ENCODE data around the gene ALB. TPM values are rescaled to one million over a fixed set of nuclear protein-coding genes. Genes with fewer than 3 reads are reported as not detected.

ALB gene
- total RNA-seq, 2 experiments from 2014 or later: 0.47 to 0.63 TPM

- H3K9me3 ChIP-seq (ENCODE audit: control insufficient read depth in 1 of 2, insufficient read depth in 1 of 2, low read length in 2 of 2): no peaks in the 10 kb centered on the region
- H3K4me1 ChIP-seq (ENCODE audit: insufficient read depth, low read length): no peaks in the 10 kb centered on the region
- intact Hi-C loops (cut with DNase I, micrococcal nuclease): no loop called here
- Mint-ChIP-seq H3K9me3 (no peaks in the 10 kb centered on the region), H3K27ac (no peak overlapping the region), H3K36me3 (ENCODE audit: low read depth) (no peaks in the 10 kb centered on the region), H3K4me1 (ENCODE audit: low read depth) (no peaks in the 10 kb centered on the region), H3K27me3 (peaks cover 16% of the 10 kb centered on the region), H3K4me3 (no peak overlapping the region)
- POLR2A ChIA-PET: no interaction called here
- no peak for DNase-seq
- ATAC-seq (ENCODE audit: poor library complexity): no peak
- no peaks in the 10 kb centered on the region for H3K27me3 ChIP-seq (ENCODE audit: control insufficient read depth in 1 of 2, insufficient read depth in 2 of 2, low read length in 2 of 2)
- TF ChIP-seq, protein P1, sequence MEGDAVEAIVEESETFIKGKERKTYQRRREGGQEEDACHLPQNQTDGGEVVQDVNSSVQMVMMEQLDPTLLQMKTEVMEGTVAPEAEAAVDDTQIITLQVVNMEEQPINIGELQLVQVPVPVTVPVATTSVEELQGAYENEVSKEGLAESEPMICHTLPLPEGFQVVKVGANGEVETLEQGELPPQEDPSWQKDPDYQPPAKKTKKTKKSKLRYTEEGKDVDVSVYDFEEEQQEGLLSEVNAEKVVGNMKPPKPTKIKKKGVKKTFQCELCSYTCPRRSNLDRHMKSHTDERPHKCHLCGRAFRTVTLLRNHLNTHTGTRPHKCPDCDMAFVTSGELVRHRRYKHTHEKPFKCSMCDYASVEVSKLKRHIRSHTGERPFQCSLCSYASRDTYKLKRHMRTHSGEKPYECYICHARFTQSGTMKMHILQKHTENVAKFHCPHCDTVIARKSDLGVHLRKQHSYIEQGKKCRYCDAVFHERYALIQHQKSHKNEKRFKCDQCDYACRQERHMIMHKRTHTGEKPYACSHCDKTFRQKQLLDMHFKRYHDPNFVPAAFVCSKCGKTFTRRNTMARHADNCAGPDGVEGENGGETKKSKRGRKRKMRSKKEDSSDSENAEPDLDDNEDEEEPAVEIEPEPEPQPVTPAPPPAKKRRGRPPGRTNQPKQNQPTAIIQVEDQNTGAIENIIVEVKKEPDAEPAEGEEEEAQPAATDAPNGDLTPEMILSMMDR (IDR thresholded peaks at IDR 0.05): no peak
- no peaks in the 10 kb centered on the region for H3K36me3 ChIP-seq (ENCODE audit: insufficient read depth, low read length)
- H3K27ac ChIP-seq (ENCODE audit: low read depth in 1 of 2, low read length in 2 of 2): no peak overlapping the region
- no peak overlapping the region for H3K4me3 ChIP-seq (ENCODE audit: low read length)
- CTCF ChIA-PET: no interaction called here
Observed at GRCh38 chr4:73454920-73455319, 50.8 kb downstream of the ALB start.

DNA sequence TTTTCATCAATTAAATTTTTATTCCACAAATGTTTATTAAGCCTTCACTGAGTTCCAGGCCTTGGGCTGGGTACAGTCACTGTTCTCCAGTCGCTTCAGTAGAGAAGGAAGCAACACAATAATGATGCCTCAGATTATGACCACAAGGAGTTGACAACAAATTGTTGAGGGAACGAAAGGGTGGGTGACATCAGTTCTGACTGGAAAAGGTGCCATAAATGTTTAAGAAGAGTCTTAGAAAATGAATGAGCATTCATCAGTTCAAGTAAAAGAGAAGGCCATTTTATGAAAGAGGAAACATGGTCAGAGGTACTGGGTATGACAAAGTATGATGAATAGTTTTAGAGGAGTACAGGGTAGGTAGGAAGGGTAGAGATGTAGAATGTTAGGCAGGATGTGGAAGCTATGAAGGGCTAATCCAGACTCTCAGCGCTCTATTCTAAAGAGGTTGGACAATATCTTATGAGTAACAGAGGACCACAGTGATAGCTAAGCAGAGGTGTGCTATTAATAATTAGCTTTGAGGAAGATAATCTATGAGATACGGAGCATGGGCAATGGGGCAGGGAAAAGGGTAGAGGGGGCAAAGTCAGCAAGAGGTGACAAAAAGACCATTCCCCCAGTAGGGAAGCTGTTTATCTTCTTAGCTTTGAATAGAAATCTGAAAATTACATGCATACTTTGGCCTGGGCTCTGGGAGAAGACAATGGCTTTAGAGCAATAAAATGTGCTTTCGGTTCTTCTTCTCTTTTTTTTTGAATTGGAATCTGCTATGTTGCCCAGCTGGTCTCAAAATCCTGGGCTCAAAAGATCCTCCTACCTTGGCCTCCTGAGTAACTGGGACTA lies 52.3 kb downstream of the ALB start:
- no peak overlapping the region for H3K4me3 ChIP-seq (ENCODE audit: low read length)
- H3K4me1 ChIP-seq (ENCODE audit: insufficient read depth, low read length): no peaks in the 10 kb centered on the region
- H3K27me3 Mint-ChIP-seq: peaks cover 16% of the 10 kb centered on the region
- ChIA-PET CTCF (no interaction called here), POLR2A (interaction anchor here (1.2 kb wide), 1 partner anchor 21 kb away, joined by 3 read pairs; the partner anchor contains the start of gene AFP)
- H3K27ac ChIP-seq (ENCODE audit: low read depth in 1 of 2, low read length in 2 of 2): no peak overlapping the region
- ATAC-seq (ENCODE audit: poor library complexity) (no peak), DNase-seq (no peak)
- intact Hi-C loops (cut with DNase I, micrococcal nuclease): no loop called here
- no peak overlapping the region for H3K27ac Mint-ChIP-seq
- H3K4me3 Mint-ChIP-seq: no peak overlapping the region
- H3K9me3 Mint-ChIP-seq: no peaks in the 10 kb centered on the region
- TF ChIP-seq, protein P1 (IDR thresholded peaks at IDR 0.05): no peak
- no peaks in the 10 kb centered on the region for H3K9me3 ChIP-seq (ENCODE audit: control insufficient read depth in 1 of 2, insufficient read depth in 1 of 2, low read length in 2 of 2)
- no peaks in the 10 kb centered on the region for H3K27me3 ChIP-seq (ENCODE audit: control insufficient read depth in 1 of 2, insufficient read depth in 2 of 2, low read length in 2 of 2)
- no peaks in the 10 kb centered on the region for H3K36me3 Mint-ChIP-seq (ENCODE audit: low read depth)
- H3K36me3 ChIP-seq (ENCODE audit: insufficient read depth, low read length): no peaks in the 10 kb centered on the region
- no peaks in the 10 kb centered on the region for H3K4me1 Mint-ChIP-seq (ENCODE audit: low read depth)

DNA sequence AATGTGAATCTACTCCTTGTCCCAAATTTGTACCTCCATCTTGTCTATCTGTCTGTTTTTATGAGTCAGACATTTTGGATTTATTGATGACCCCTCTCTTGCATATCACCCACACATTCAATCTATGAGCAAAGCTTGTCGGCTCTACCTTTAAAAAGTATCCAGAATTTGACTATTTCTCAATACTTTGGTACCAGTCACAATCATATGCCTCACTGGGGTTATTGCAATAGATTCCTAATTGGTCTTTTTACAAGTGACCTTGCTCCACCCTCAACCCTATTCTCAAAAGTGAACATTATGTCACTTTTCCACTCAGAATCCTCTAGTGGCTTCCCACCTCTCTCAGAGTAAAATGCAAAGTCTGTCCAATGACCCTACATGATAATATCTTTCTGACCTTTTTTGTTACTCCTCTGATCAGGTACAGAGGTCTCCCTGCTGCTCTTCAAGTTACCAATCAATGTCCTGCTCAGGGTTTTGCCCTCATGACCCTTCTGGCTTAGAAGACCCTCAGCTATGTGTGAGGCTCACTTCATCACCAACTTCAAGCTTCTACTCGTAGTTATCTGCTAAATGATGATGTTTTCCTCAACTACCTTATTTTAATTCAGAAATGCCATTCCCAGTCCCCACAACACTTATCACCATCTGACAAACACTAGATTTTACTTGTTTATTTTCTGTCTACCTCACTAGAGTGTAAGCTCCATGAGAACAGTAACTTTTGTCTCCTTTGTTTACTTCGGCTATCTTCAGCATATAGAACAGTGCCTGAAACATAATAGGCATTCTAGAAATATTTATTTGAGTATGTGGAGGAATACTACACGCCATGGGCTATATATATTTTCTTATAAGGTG lies 54.3 kb downstream of the ALB start:
- Mint-ChIP-seq H3K27me3 (peaks cover 23% of the 10 kb centered on the region), H3K4me3 (no peak overlapping the region), H3K4me1 (ENCODE audit: low read depth) (no peaks in the 10 kb centered on the region), H3K9me3 (no peaks in the 10 kb centered on the region), H3K27ac (no peak overlapping the region), H3K36me3 (ENCODE audit: low read depth) (no peaks in the 10 kb centered on the region)
- Histone ChIP-seq H3K27me3 (ENCODE audit: control insufficient read depth in 1 of 2, insufficient read depth in 2 of 2, low read length in 2 of 2) (no peaks in the 10 kb centered on the region), H3K4me1 (ENCODE audit: insufficient read depth, low read length) (no peaks in the 10 kb centered on the region), H3K27ac (ENCODE audit: low read depth in 1 of 2, low read length in 2 of 2) (no peak overlapping the region), H3K36me3 (ENCODE audit: insufficient read depth, low read length) (no peaks in the 10 kb centered on the region), H3K4me3 (ENCODE audit: low read length) (no peak overlapping the region), H3K9me3 (ENCODE audit: control insufficient read depth in 1 of 2, insufficient read depth in 1 of 2, low read length in 2 of 2) (no peaks in the 10 kb centered on the region)
- DNase-seq (no peak), ATAC-seq (ENCODE audit: poor library complexity) (no peak)
- intact Hi-C loops (cut with DNase I, micrococcal nuclease): no loop called here
- TF ChIP-seq, protein P1 (IDR thresholded peaks at IDR 0.05): no peak
- CTCF ChIA-PET: no interaction called here
- POLR2A ChIA-PET: no interaction called here
